H9 (cell line): Measurements from ENCODE around the gene THEMIS. TPM values are rescaled to one million over a fixed set of nuclear protein-coding genes. Genes with fewer than 3 reads are reported as not detected.

Experiments
- DNase-seq: peaks from one replicate; pipeline ENCODE4 v3.0.0-alpha.2; 2017
- H2AFZ ChIP-seq: one replicate; pipeline ENCODE4 v1.6.1; 2013; ENCODE audit warnings: mild to moderate bottlenecking, low read length, control low read depth, moderate library complexity
- H2AK5ac ChIP-seq: 2 replicates; pipeline ENCODE4 v1.6.1; 2013; ENCODE audit warnings: low read length, control low read depth, mixed read lengths; ENCODE audit not compliant: insufficient read length
- H2BK120ac ChIP-seq: one replicate; pipeline ENCODE4 v1.6.1; 2013; ENCODE audit warnings: low read depth, mild to moderate bottlenecking, low read length, control low read depth, inconsistent platforms; ENCODE audit not compliant: poor library complexity, severe bottlenecking
- H2BK12ac ChIP-seq: 2 replicates; pipeline ENCODE4 v1.6.1; 2013; ENCODE audit warnings: low read length, control low read depth, mixed read lengths, low read depth; ENCODE audit not compliant: insufficient read length
- H2BK15ac ChIP-seq: 2 replicates; pipeline ENCODE4 v1.6.1; 2013; ENCODE audit warnings: low read depth, low read length, control low read depth
- H2BK20ac ChIP-seq: one replicate; pipeline ENCODE4 v1.6.1; 2013; ENCODE audit warnings: low read depth, mild to moderate bottlenecking, low read length, control low read depth, inconsistent platforms; ENCODE audit not compliant: poor library complexity, severe bottlenecking
- H2BK5ac ChIP-seq: 2 replicates; pipeline ENCODE4 v1.6.1; 2013; ENCODE audit warnings: low read length, control low read depth, mixed read lengths; ENCODE audit not compliant: insufficient read length
- H3K14ac ChIP-seq: 2 replicates; pipeline ENCODE4 v1.6.1; 2013; ENCODE audit warnings: low read length, control low read depth; ENCODE audit not compliant: insufficient read depth
- H3K18ac ChIP-seq: 2 replicates; pipeline ENCODE4 v1.6.1; 2013; ENCODE audit warnings: low read depth, mild to moderate bottlenecking, mixed read lengths, low read length, control low read depth; ENCODE audit not compliant: insufficient read length
- H3K23ac ChIP-seq: 2 replicates; pipeline ENCODE4 v1.6.1; 2013; ENCODE audit warnings: low read length, control low read depth, mixed read lengths, low read depth; ENCODE audit not compliant: insufficient read length
- H3K23me2 ChIP-seq: 2 replicates; pipeline ENCODE4 v1.6.1; 2013; ENCODE audit warnings: low read depth, mild to moderate bottlenecking, mixed read lengths, low read length, control low read depth; ENCODE audit not compliant: insufficient read length, poor library complexity, severe bottlenecking
- H3K27ac ChIP-seq: 2 replicates; pipeline ENCODE4 v1.5.1; 2013; ENCODE audit warnings: low read length, control low read depth, mixed read lengths, low read depth; ENCODE audit not compliant: insufficient read length
- H3K27me3 ChIP-seq: 2 replicates; pipeline ENCODE4 v1.6.1; 2013; ENCODE audit warnings: low read length, control low read depth, inconsistent platforms; ENCODE audit not compliant: insufficient read depth
- H3K4ac ChIP-seq: 2 replicates; pipeline ENCODE4 v1.6.1; 2013; ENCODE audit warnings: low read depth, mild to moderate bottlenecking, control low read depth, inconsistent platforms, low read length, moderate library complexity
- H3K4me1 ChIP-seq: 2 replicates; pipeline ENCODE4 v1.6.1; 2013; ENCODE audit warnings: low read length, control low read depth, inconsistent platforms; ENCODE audit not compliant: insufficient read depth
- H3K4me2 ChIP-seq: 2 replicates; pipeline ENCODE4 v1.6.1; 2013; ENCODE audit warnings: low read length, control low read depth, mixed read lengths; ENCODE audit not compliant: insufficient read length, insufficient read depth
- H3K56ac ChIP-seq: 2 replicates; pipeline ENCODE4 v1.6.1; 2013; ENCODE audit warnings: low read depth, mild to moderate bottlenecking, mixed read lengths, low read length, control low read depth; ENCODE audit not compliant: insufficient read length
- H3K79me1 ChIP-seq: 2 replicates; pipeline ENCODE4 v1.6.1; 2013; ENCODE audit warnings: low read depth, mild to moderate bottlenecking, moderate library complexity, low read length, control low read depth, inconsistent platforms; ENCODE audit not compliant: insufficient read depth, poor library complexity, severe bottlenecking
- H3K79me2 ChIP-seq: 2 replicates; pipeline ENCODE4 v1.6.1; 2013; ENCODE audit warnings: low read length, control low read depth, inconsistent platforms; ENCODE audit not compliant: insufficient read depth
- H3K9ac ChIP-seq: 2 replicates; pipeline ENCODE4 v1.6.1; 2013; ENCODE audit warnings: low read length, control low read depth, mixed read lengths; ENCODE audit not compliant: insufficient read length; ENCODE audit errors: extremely low read depth
- H3K9me3 ChIP-seq: one replicate; pipeline ENCODE4 v1.6.1; 2013; ENCODE audit warnings: low read depth, low read length, inconsistent platforms; ENCODE audit not compliant: control insufficient read depth
- H3T11ph ChIP-seq: one replicate; pipeline ENCODE4 v1.6.1; 2013; ENCODE audit warnings: mild to moderate bottlenecking, low read length, control low read depth, inconsistent platforms
- H4K20me1 ChIP-seq: one replicate; pipeline ENCODE4 v1.6.1; 2013; ENCODE audit not compliant: control insufficient read depth, insufficient read length, insufficient read depth
- H4K5ac ChIP-seq: 2 replicates; pipeline ENCODE4 v1.6.1; 2013; ENCODE audit warnings: low read depth, mild to moderate bottlenecking, mixed read lengths, low read length, control low read depth; ENCODE audit not compliant: insufficient read length
- H4K8ac ChIP-seq: replicated peaks from 2 replicates; pipeline ENCODE4 v1.6.1; 2013; ENCODE audit warnings: low read length, control low read depth, mixed read lengths, low read depth; ENCODE audit not compliant: insufficient read length
- H4K91ac ChIP-seq: 2 replicates; pipeline ENCODE4 v1.6.1; 2013; ENCODE audit warnings: low read depth, mild to moderate bottlenecking, moderate library complexity, mixed read lengths, low read length, control low read depth; ENCODE audit not compliant: insufficient read length
- H3K27ac Mint-ChIP-seq, 3 experiments: 2 replicates in 2 of 3; 3 replicates in 1 of 3; pipeline ENCODE4 v1.8.0; 2020 to 2021; ENCODE audit warnings: mixed read lengths in 3 of 3, mild to moderate bottlenecking in 1 of 3, moderate library complexity in 1 of 3
- H3K27me3 Mint-ChIP-seq: 2 replicates; pipeline ENCODE4 v1.8.0; 2021; ENCODE audit warnings: low read depth, mild to moderate bottlenecking, moderate library complexity, mixed read lengths
- H3K36me3 Mint-ChIP-seq, 3 experiments: 2 replicates in 2 of 3; 3 replicates in 1 of 3; pipeline ENCODE4 v1.8.0; 2020 to 2021; ENCODE audit warnings: low read depth in 3 of 3, mixed read lengths in 3 of 3; ENCODE audit not compliant: insufficient read depth in 1 of 3
- H3K4me1 Mint-ChIP-seq, 2 experiments: 2 replicates each; pipeline ENCODE4 v1.8.0; 2020; ENCODE audit warnings: mixed read lengths in 2 of 2
- H3K4me3 Mint-ChIP-seq, 2 experiments: 2 replicates in 1 of 2; 3 replicates in 1 of 2; pipeline ENCODE4 v1.8.0; 2020 to 2021; ENCODE audit warnings: mild to moderate bottlenecking in 2 of 2, mixed read lengths in 2 of 2, moderate library complexity in 1 of 2
- H3K9me3 Mint-ChIP-seq, 2 experiments: 2 replicates in 1 of 2; 3 replicates in 1 of 2; pipeline ENCODE4 v1.8.0; 2020; ENCODE audit warnings: mild to moderate bottlenecking in 2 of 2, mixed read lengths in 2 of 2, moderate library complexity in 1 of 2
- WGBS: extraction: QIAGEN DNeasy Blood & Tissue Kit; methylation state at CpG from one replicate; pipeline ENCODE4 v1.1.7; 2013; ENCODE audit warnings: missing lambda C conversion rate, low lambda C conversion rate, mixed read lengths; ENCODE audit not compliant: insufficient read length; ENCODE audit errors: extremely low coverage; 5-methylcytosine and 5-hydroxymethylcytosine counted together
- total RNA-seq: library from RNA; stranded (reverse); gene quantifications from 2 replicates; pipeline ENCODE4 v1.2.1, GENCODE V29; 2021
- TF ChIP-seq, protein P1 (sequence below): fragments of 200-600 bp; sonication (generic); conservative IDR thresholded peaks from 3 replicates; pipeline ENCODE4 v1.8.0; 2021; ENCODE audit warnings: antibody characterized with exemption, mild to moderate bottlenecking

The THEMIS gene
- total RNA-seq, 1 experiment from 2014 or later, result not detected

DNA sequence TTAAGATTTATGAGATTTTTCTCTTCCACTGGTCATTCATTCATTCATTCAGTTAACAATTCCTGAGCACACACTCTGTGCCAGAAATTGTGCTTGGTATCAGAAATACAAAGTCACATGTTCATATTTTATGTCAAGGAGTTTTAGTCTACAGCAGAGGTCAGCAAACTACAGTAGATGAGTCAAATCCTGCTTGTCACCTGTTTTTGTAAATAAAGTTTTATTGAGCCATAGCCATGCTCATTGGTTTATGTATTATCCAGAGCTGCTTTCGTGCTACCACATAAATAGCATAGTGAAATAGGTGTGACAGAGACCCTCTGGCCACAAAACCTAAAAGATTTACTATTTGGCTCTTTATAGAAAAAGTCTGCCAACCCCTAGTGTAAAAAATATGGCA is 46.8 kb downstream of the THEMIS start:
- Histone ChIP-seq H2BK20ac (no peak overlapping the region), H3K9ac (no peak overlapping the region), H2BK120ac (no peak overlapping the region), H3K27me3 (no peaks in the 10 kb centered on the region), H2BK15ac (no peak overlapping the region), H3K23ac (no peak overlapping the region), H2BK5ac (no peak overlapping the region), H2BK12ac (no peak overlapping the region), H3K9me3 (no peaks in the 10 kb centered on the region), H3K4ac (no peak overlapping the region), H4K5ac (no peak overlapping the region), H3K4me2 (no peak overlapping the region), H2AK5ac (no peak overlapping the region), H3K18ac (no peak overlapping the region), H2AFZ (no peak overlapping the region), H3K56ac (no peak overlapping the region), H3T11ph (no peak overlapping the region), H3K79me2 (no peaks in the 10 kb centered on the region), H3K27ac (no peak overlapping the region), H3K79me1 (no peaks in the 10 kb centered on the region), H3K23me2 (no peaks in the 10 kb centered on the region), H4K91ac (no peak overlapping the region), H4K8ac (no peak overlapping the region), H3K14ac (no peak overlapping the region), H3K4me1 (no peaks in the 10 kb centered on the region), H4K20me1 (no peaks in the 10 kb centered on the region)
- TF ChIP-seq, protein P1, sequence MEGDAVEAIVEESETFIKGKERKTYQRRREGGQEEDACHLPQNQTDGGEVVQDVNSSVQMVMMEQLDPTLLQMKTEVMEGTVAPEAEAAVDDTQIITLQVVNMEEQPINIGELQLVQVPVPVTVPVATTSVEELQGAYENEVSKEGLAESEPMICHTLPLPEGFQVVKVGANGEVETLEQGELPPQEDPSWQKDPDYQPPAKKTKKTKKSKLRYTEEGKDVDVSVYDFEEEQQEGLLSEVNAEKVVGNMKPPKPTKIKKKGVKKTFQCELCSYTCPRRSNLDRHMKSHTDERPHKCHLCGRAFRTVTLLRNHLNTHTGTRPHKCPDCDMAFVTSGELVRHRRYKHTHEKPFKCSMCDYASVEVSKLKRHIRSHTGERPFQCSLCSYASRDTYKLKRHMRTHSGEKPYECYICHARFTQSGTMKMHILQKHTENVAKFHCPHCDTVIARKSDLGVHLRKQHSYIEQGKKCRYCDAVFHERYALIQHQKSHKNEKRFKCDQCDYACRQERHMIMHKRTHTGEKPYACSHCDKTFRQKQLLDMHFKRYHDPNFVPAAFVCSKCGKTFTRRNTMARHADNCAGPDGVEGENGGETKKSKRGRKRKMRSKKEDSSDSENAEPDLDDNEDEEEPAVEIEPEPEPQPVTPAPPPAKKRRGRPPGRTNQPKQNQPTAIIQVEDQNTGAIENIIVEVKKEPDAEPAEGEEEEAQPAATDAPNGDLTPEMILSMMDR, result no peak
- Mint-ChIP-seq H3K4me3 (no peak overlapping the region), H3K9me3 (no peaks in the 10 kb centered on the region), H3K36me3 (no peaks in the 10 kb centered on the region), H3K27me3 (no peaks in the 10 kb centered on the region), H3K27ac (no peak overlapping the region), H3K4me1 (peaks cover 3 to 7% of the 10 kb centered on the region in 2 experiments)
- no peak for DNase-seq
- no CpG with 5 or more reads among the region's 1 CpG for WGBS
